WTC11 (cell line): ENCODE data around the gene CCDC59.
"Not testable (repeated sequence)": the region's sequence is repeated elsewhere in the genome, so short reads cannot be mapped to it uniquely, and the experiment has no call there.

ENCODE experiments used
- FOXK1 ChIP-seq: sonication (generic); formaldehyde crosslinking; IDR thresholded peaks from 2 replicates; pipeline ENCODE4 v1.8.0; 2022; ENCODE audit warnings: mild to moderate bottlenecking, moderate library complexity, missing genetic modification reagents
- JAZF1 ChIP-seq: fragments of 250-450 bp; sonication (Bioruptor Pico); IDR thresholded peaks from 2 replicates; pipeline ENCODE4 v1.9.0; 2021; ENCODE audit warnings: moderate library complexity, mild to moderate bottlenecking, inconsistent platforms
- NFYB ChIP-seq: sonication (generic); formaldehyde crosslinking; conservative IDR thresholded peaks from 2 replicates; pipeline ENCODE4 v1.8.0; 2022; ENCODE audit warnings: low read depth, missing genetic modification reagents
- OVOL2 ChIP-seq: fragments of 250-450 bp; sonication (Bioruptor Pico); IDR thresholded peaks from 2 replicates; pipeline ENCODE4 v1.9.0; 2021; ENCODE audit warnings: mild to moderate bottlenecking, borderline replicate concordance
- SP1 ChIP-seq: sonication (generic); formaldehyde crosslinking; conservative IDR thresholded peaks from 2 replicates; pipeline ENCODE4 v1.8.1; 2022; ENCODE audit warnings: missing genetic modification reagents
- TF ChIP-seq, protein P1 (sequence below): fragments of 200-600 bp; IDR thresholded peaks from 2 replicates; pipeline ENCODE4 v1.8.0; 2022; ENCODE audit warnings: antibody characterized with exemption
- TF ChIP-seq, protein P2 (sequence below): sonication (generic); formaldehyde crosslinking; IDR thresholded peaks from 2 replicates; pipeline ENCODE4 v1.8.0; 2022; ENCODE audit warnings: mild to moderate bottlenecking, missing genetic modification reagents
- TF ChIP-seq, protein P3 (sequence below): sonication (generic); formaldehyde crosslinking; IDR thresholded peaks from 2 replicates; pipeline ENCODE4 v1.8.1; 2023; ENCODE audit warnings: mild to moderate bottlenecking, missing genetic modification reagents

DNA sequence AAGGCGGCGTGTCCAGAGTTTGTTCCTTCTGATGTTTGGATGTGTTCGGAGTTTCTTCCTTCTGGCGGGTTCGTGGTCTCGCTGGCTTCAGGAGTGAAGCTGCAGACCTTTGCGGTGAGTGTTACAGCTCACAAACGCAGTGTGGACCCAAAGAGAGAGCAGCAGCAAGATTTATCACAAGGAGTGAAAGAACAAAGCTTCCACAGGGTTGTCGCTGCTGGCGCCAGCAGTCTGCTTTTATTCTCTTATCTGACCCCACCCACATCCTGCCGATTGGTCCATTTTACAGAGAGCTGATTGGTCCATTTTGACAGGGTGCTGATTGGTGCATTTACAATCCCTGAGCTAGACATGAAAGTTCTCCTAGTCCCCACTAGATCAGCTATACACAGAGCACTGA is 2.6 kb upstream of the CCDC59 start:
- TF ChIP-seq, protein P1, sequence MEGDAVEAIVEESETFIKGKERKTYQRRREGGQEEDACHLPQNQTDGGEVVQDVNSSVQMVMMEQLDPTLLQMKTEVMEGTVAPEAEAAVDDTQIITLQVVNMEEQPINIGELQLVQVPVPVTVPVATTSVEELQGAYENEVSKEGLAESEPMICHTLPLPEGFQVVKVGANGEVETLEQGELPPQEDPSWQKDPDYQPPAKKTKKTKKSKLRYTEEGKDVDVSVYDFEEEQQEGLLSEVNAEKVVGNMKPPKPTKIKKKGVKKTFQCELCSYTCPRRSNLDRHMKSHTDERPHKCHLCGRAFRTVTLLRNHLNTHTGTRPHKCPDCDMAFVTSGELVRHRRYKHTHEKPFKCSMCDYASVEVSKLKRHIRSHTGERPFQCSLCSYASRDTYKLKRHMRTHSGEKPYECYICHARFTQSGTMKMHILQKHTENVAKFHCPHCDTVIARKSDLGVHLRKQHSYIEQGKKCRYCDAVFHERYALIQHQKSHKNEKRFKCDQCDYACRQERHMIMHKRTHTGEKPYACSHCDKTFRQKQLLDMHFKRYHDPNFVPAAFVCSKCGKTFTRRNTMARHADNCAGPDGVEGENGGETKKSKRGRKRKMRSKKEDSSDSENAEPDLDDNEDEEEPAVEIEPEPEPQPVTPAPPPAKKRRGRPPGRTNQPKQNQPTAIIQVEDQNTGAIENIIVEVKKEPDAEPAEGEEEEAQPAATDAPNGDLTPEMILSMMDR, result not testable (repeated sequence)
- TF ChIP-seq OVOL2 (CRISPR knock-in tag); FOXK1 (CRISPR knock-in tag); SP1; JAZF1: not testable (repeated sequence)
- TF ChIP-seq, protein P2, sequence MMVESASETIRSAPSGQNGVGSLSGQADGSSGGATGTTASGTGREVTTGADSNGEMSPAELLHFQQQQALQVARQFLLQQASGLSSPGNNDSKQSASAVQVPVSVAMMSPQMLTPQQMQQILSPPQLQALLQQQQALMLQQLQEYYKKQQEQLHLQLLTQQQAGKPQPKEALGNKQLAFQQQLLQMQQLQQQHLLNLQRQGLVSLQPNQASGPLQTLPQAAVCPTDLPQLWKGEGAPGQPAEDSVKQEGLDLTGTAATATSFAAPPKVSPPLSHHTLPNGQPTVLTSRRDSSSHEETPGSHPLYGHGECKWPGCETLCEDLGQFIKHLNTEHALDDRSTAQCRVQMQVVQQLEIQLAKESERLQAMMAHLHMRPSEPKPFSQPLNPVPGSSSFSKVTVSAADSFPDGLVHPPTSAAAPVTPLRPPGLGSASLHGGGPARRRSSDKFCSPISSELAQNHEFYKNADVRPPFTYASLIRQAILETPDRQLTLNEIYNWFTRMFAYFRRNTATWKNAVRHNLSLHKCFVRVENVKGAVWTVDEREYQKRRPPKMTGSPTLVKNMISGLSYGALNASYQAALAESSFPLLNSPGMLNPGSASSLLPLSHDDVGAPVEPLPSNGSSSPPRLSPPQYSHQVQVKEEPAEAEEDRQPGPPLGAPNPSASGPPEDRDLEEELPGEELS (CRISPR knock-in tag), result not testable (repeated sequence)
- TF ChIP-seq NFYB (CRISPR knock-in tag), result peak; percentile 38; the same call in 1 of the 2 replicates
- TF ChIP-seq, protein P3, sequence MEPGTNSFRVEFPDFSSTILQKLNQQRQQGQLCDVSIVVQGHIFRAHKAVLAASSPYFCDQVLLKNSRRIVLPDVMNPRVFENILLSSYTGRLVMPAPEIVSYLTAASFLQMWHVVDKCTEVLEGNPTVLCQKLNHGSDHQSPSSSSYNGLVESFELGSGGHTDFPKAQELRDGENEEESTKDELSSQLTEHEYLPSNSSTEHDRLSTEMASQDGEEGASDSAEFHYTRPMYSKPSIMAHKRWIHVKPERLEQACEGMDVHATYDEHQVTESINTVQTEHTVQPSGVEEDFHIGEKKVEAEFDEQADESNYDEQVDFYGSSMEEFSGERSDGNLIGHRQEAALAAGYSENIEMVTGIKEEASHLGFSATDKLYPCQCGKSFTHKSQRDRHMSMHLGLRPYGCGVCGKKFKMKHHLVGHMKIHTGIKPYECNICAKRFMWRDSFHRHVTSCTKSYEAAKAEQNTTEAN (CRISPR knock-in tag), result not testable (repeated sequence)
